GM18868 (cell line): ENCODE results near the gene CALD1.

ENCODE experiments used
- ATAC-seq: cut with Tn5 transposase; IDR thresholded peaks from one replicate; pipeline ENCODE4 v1.9.1; 2021; ENCODE audit warnings: mild to moderate bottlenecking, moderate library complexity; ENCODE audit not compliant: unreplicated experiment

Gene CALD1

GRCh38 chr7:134825666-134826065 is 46.2 kb downstream of the CALD1 start:
- no peak for ATAC-seq

- no peak for ATAC-seq
Measured at GRCh38 chr7:134826105-134826504, 46.7 kb downstream of the CALD1 start.

GRCh38 chr7:134827436-134827835 is 48.0 kb downstream of the CALD1 start:
- ATAC-seq = no peak

GRCh38 chr7:134827889-134828288 is 48.5 kb downstream of the CALD1 start:
- ATAC-seq = no peak

- no peak for ATAC-seq
Measured at GRCh38 chr7:134828361-134828760, 48.9 kb downstream of the CALD1 start.

GRCh38 chr7:134829380-134829986 is 50.0 kb downstream of the CALD1 start:
- ATAC-seq = no peak

- ATAC-seq = no peak
Measured at GRCh38 chr7:134831862-134832261, 52.4 kb downstream of the CALD1 start.

GRCh38 chr7:134832367-134832766 is 52.9 kb downstream of the CALD1 start:
- no peak for ATAC-seq

- ATAC-seq = no peak
Measured at GRCh38 chr7:134834689-134835462, 55.4 kb downstream of the CALD1 start.

- ATAC-seq = no peak
Measured at GRCh38 chr7:134835463-134835823, 56.0 kb downstream of the CALD1 start.

- ATAC-seq = no peak
Measured at GRCh38 chr7:134836447-134836846, 57.0 kb downstream of the CALD1 start.

GRCh38 chr7:134839298-134839697 is 59.9 kb downstream of the CALD1 start:
- no peak for ATAC-seq

- no peak for ATAC-seq
Measured at GRCh38 chr7:134842062-134842461, 62.6 kb downstream of the CALD1 start.

- no peak for ATAC-seq
Measured at GRCh38 chr7:134842886-134843430, 63.5 kb downstream of the CALD1 start.

GRCh38 chr7:134844200-134844599 is 64.8 kb downstream of the CALD1 start:
- no peak for ATAC-seq

GRCh38 chr7:134845461-134845860 is 66.0 kb downstream of the CALD1 start:
- ATAC-seq = peak; percentile 80

GRCh38 chr7:134847851-134848588 is 68.6 kb downstream of the CALD1 start:
- no peak for ATAC-seq

GRCh38 chr7:134850066-134850465 is 70.6 kb downstream of the CALD1 start:
- ATAC-seq = no peak

GRCh38 chr7:134851141-134851540 is 71.7 kb downstream of the CALD1 start:
- no peak for ATAC-seq

GRCh38 chr7:134852625-134853024 is 73.2 kb downstream of the CALD1 start:
- no peak for ATAC-seq

- no peak for ATAC-seq
Measured at GRCh38 chr7:134854816-134855215, 75.4 kb downstream of the CALD1 start.

GRCh38 chr7:134855442-134855841 is 76.0 kb downstream of the CALD1 start:
- ATAC-seq = no peak
